NCI-H82 treated with DMSO at 0.1 percent for 48 hours (cell line): ENCODE data around the gene JPH4.

Experiments used
- DNase-seq: peaks from one replicate; lab custom pipeline; 2025; ENCODE audit not compliant: unreplicated experiment; lab: John Stamatoyannopoulos, UW

JPH4 gene

GRCh38 chr14:23532658-23533057 is 45.9 kb downstream of the JPH4 start:
- DNase-seq: no peak

GRCh38 chr14:23531391-23531790 is 47.2 kb downstream of the JPH4 start:
- DNase-seq: no peak

- DNase-seq: peak; percentile 63
These were observed 48.1 kb downstream of the JPH4 start for GRCh38 chr14:23530375-23531055.

- no peak for DNase-seq
These were observed 49.6 kb downstream of the JPH4 start for GRCh38 chr14:23529016-23529415.

- DNase-seq: no peak
These were observed 50.0 kb downstream of the JPH4 start for GRCh38 chr14:23528555-23528954.

GRCh38 chr14:23525611-23526010 is 53.0 kb downstream of the JPH4 start:
- DNase-seq: no peak

GRCh38 chr14:23524954-23525353 is 53.6 kb downstream of the JPH4 start:
- DNase-seq: no peak

- DNase-seq: no peak
These were observed 55.2 kb downstream of the JPH4 start for GRCh38 chr14:23523229-23524016.

- DNase-seq: no peak
These were observed 55.9 kb downstream of the JPH4 start for GRCh38 chr14:23522643-23523198.

GRCh38 chr14:23521785-23522640 is 56.6 kb downstream of the JPH4 start:
- no peak for DNase-seq

- no peak for DNase-seq
These were observed 57.6 kb downstream of the JPH4 start for GRCh38 chr14:23520899-23521533.

- no peak for DNase-seq
These were observed 59.9 kb downstream of the JPH4 start for GRCh38 chr14:23518709-23519108.
